ENCODE results near the gene DENND4A. TPM values are rescaled to one million over a fixed set of nuclear protein-coding genes. Genes with fewer than 3 reads are reported as not detected.
"Not testable (repeated sequence)": the region's sequence is repeated elsewhere in the genome, so short reads cannot be mapped to it uniquely, and the experiment has no call there.

DENND4A gene
- total RNA-seq, 2 donors from 2014 or later: 25.6 to 57.7 TPM

- no peak for TF ChIP-seq CTCF (IDR thresholded peaks at IDR 0.05)
- DNase-seq (ENCODE audit: low spot score) (no peak), ATAC-seq (ENCODE audit: insufficient number of reproducible peaks, low FRiP score, low read depth) (no peak)
- peaks cover 8% of the 10 kb centered on the region for H3K36me3 ChIP-seq
- H3K27ac ChIP-seq: no peak overlapping the region
- no peak overlapping the region for H3K4me3 ChIP-seq
- no peaks in the 10 kb centered on the region for H3K27me3 ChIP-seq (replicated peaks; ENCODE audit: insufficient read depth)
- H3K9me3 ChIP-seq: no peaks in the 10 kb centered on the region
- no peaks in the 10 kb centered on the region for H3K4me1 ChIP-seq (ENCODE audit: control insufficient read depth in 1 of 2, low read depth in 2 of 2)
Measured at GRCh38 chr15:65740148-65740547, 51.9 kb downstream of the DENND4A start.

GRCh38 chr15:65738649-65739048 is 53.4 kb downstream of the DENND4A start:
- no peak for DNase-seq (ENCODE audit: low spot score)
- Histone ChIP-seq H3K36me3 (peaks cover 13% of the 10 kb centered on the region), H3K4me3 (no peak overlapping the region)

GRCh38 chr15:65733599-65733998 is 58.5 kb downstream of the DENND4A start:
- not testable (repeated sequence) for H3K4me1 ChIP-seq (ENCODE audit: control insufficient read depth in 1 of 2, low read depth in 2 of 2); H3K9me3 ChIP-seq; ATAC-seq (ENCODE audit: insufficient number of reproducible peaks, low FRiP score, low read depth); H3K4me3 ChIP-seq; DNase-seq (ENCODE audit: low spot score); H3K27me3 ChIP-seq (replicated peaks; ENCODE audit: insufficient read depth); H3K27ac ChIP-seq
- H3K36me3 ChIP-seq: peaks cover 18% of the 10 kb centered on the region

More at GRCh38 chr15:65738649-65739048, 53.4 kb downstream of the DENND4A start:
- ATAC-seq (ENCODE audit: insufficient number of reproducible peaks, low FRiP score, low read depth): no peak
- H3K27me3 ChIP-seq (replicated peaks; ENCODE audit: insufficient read depth): no peaks in the 10 kb centered on the region
- no peak for TF ChIP-seq CTCF (IDR thresholded peaks at IDR 0.05)
- H3K9me3 ChIP-seq: no peaks in the 10 kb centered on the region
- no peaks in the 10 kb centered on the region for H3K4me1 ChIP-seq (ENCODE audit: control insufficient read depth in 1 of 2, low read depth in 2 of 2)
- H3K27ac ChIP-seq: no peak overlapping the region

GRCh38 chr15:65732698-65733097 is 59.4 kb downstream of the DENND4A start:
- H3K9me3 ChIP-seq: no peaks in the 10 kb centered on the region
- H3K27ac ChIP-seq: no peak overlapping the region
- no peaks in the 10 kb centered on the region for H3K27me3 ChIP-seq (replicated peaks; ENCODE audit: insufficient read depth)
- H3K4me1 ChIP-seq (ENCODE audit: control insufficient read depth in 1 of 2, low read depth in 2 of 2): no peaks in the 10 kb centered on the region
- no peak overlapping the region for H3K4me3 ChIP-seq
- TF ChIP-seq CTCF (IDR thresholded peaks at IDR 0.05): no peak
- DNase-seq (ENCODE audit: low spot score): no peak
- ATAC-seq (ENCODE audit: insufficient number of reproducible peaks, low FRiP score, low read depth): no peak
- peaks cover 20% of the 10 kb centered on the region for H3K36me3 ChIP-seq

GRCh38 chr15:65731926-65732325 is 60.2 kb downstream of the DENND4A start:
- ATAC-seq (ENCODE audit: insufficient number of reproducible peaks, low FRiP score, low read depth) (no peak), DNase-seq (ENCODE audit: low spot score) (no peak)
- H3K36me3 ChIP-seq: peaks cover 19% of the 10 kb centered on the region
- H3K9me3 ChIP-seq: no peaks in the 10 kb centered on the region
- no peaks in the 10 kb centered on the region for H3K4me1 ChIP-seq (ENCODE audit: control insufficient read depth in 1 of 2, low read depth in 2 of 2)
- no peak for TF ChIP-seq CTCF (IDR thresholded peaks at IDR 0.05)
- no peak overlapping the region for H3K4me3 ChIP-seq
- H3K27ac ChIP-seq: no peak overlapping the region
- no peaks in the 10 kb centered on the region for H3K27me3 ChIP-seq (replicated peaks; ENCODE audit: insufficient read depth)

- ATAC-seq (ENCODE audit: insufficient number of reproducible peaks, low FRiP score, low read depth) (no peak), DNase-seq (ENCODE audit: low spot score) (no peak)
- Histone ChIP-seq H3K36me3 (peaks cover 19% of the 10 kb centered on the region), H3K9me3 (no peaks in the 10 kb centered on the region), H3K4me3 (no peak overlapping the region), H3K27ac (no peak overlapping the region), H3K4me1 (ENCODE audit: control insufficient read depth in 1 of 2, low read depth in 2 of 2) (no peaks in the 10 kb centered on the region), H3K27me3 (replicated peaks; ENCODE audit: insufficient read depth) (no peaks in the 10 kb centered on the region)
- no peak for TF ChIP-seq CTCF (IDR thresholded peaks at IDR 0.05)
Measured at GRCh38 chr15:65730549-65731172, 61.4 kb downstream of the DENND4A start.

Measured in thoracic aorta (tissue), 2 donors.